ENCODE data around the gene HRAS. TPM values are rescaled to one million over a fixed set of nuclear protein-coding genes. Genes with fewer than 3 reads are reported as not detected.

HRAS gene
- total RNA-seq, 4 donors from 2014 or later, result 17.1 to 50.0 (median 37.6) TPM

DNA sequence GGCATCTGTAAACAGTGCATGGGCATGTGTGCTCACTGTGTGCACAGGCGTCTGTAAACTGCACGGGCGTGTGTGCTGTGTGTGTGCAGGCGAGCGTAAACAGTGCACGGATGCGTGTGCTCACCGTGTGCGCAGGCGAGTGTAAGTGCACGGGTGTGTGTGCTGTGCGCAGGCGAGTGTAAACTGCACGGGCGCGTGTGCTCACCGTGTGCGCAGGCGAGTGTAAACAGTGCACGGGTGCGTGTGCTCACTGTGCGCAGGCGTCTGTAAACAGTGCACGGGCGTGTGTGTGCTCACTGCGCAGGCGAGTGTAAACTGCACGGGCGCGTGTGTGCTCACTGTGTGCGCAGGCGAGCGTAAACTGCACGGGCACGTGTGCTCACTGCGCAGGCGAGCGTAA, 50.8 kb downstream of the HRAS start:
- ATAC-seq, result no peak
- Histone ChIP-seq H3K4me1 (no peaks in the 10 kb centered on the region), H3K27ac (no peak overlapping the region), H3K9me3 (no peaks in the 10 kb centered on the region), H3K36me3 (peaks cover 0 to 2% of the 10 kb centered on the region in 2 donors), H3K27me3 (no peaks in the 10 kb centered on the region), H3K4me3 (no peak overlapping the region)
- intact Hi-C loops (cut with DNase I; ENCODE audit: low total_unique reads), result no loop called here
- TF ChIP-seq, protein P1, sequence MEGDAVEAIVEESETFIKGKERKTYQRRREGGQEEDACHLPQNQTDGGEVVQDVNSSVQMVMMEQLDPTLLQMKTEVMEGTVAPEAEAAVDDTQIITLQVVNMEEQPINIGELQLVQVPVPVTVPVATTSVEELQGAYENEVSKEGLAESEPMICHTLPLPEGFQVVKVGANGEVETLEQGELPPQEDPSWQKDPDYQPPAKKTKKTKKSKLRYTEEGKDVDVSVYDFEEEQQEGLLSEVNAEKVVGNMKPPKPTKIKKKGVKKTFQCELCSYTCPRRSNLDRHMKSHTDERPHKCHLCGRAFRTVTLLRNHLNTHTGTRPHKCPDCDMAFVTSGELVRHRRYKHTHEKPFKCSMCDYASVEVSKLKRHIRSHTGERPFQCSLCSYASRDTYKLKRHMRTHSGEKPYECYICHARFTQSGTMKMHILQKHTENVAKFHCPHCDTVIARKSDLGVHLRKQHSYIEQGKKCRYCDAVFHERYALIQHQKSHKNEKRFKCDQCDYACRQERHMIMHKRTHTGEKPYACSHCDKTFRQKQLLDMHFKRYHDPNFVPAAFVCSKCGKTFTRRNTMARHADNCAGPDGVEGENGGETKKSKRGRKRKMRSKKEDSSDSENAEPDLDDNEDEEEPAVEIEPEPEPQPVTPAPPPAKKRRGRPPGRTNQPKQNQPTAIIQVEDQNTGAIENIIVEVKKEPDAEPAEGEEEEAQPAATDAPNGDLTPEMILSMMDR (IDR thresholded peaks at IDR 0.05 in 4 of 5, conservative IDR thresholded peaks at IDR 0.05 in 1 of 5), result no peak
- TF ChIP-seq POLR2A (IDR thresholded peaks at IDR 0.05), result no peak
- in situ Hi-C loops (cut with MboI; ENCODE audit: low sequenced_read_pairs in 4 of 4), result no loop called here
- no peak for DNase-seq

MicroRNAs encoded within 50 kb of the gene (microRNA counts, 767-probe panel; counts per million panel counts)
- 356 to 448 counts per million in 2 donors for microRNA hsa-miR-210

Small RNAs within 50 kb of the gene (microRNA-seq; reads per million reads assigned to microRNA genes)
- 25.6 to 28.4 reads per million in 2 donors for gene MIR210 (ENCODE audit: borderline replicate concordance in 2 of 2)

Other genes starting within 250 kb of the HRAS start
- gene PGGHG, start 246.4 kb downstream of the HRAS start, total RNA-seq, result 1 to 10 TPM in 3 of 4 donors, under 1 TPM in 1; 0.98 to 3.4 (median 2.7) TPM
- not detected for gene IFITM5, start 236.1 kb downstream of the HRAS start, total RNA-seq
- gene IFITM2, start 227.8 kb downstream of the HRAS start, total RNA-seq, result 10 to 100 TPM; 37.8 to 80.9 (median 44.9) TPM
- gene IFITM1, start 221.5 kb downstream of the HRAS start, total RNA-seq, result 100 to 1,000 TPM in 1 of 4 donors, 10 to 100 TPM in 3; 47.8 to 103 (median 80.5) TPM
- gene IFITM3, start 214.7 kb downstream of the HRAS start, total RNA-seq, result 10 to 100 TPM; 46.3 to 83.6 (median 63.2) TPM
- gene B4GALNT4, start 166.1 kb downstream of the HRAS start, total RNA-seq, result not detected
- gene PKP3, start 141.4 kb downstream of the HRAS start, total RNA-seq, result 1 to 10 TPM in 1 of 4 donors, under 1 TPM in 1, not detected in 2; 0.55 to 1.3 TPM
- 10 to 100 TPM in 3 of 4 donors, 1 to 10 TPM in 1; 4.2 to 21.6 (median 11.9) TPM for gene SIGIRR, start 120.6 kb downstream of the HRAS start, total RNA-seq
- gene ANO9, start 93.6 kb downstream of the HRAS start, total RNA-seq, result under 1 TPM in 2 of 4 donors, not detected in 2; 0.23 to 0.41 TPM
- 10 to 100 TPM; 21.7 to 31.5 (median 23.7) TPM for gene PTDSS2, start 85.3 kb downstream of the HRAS start, total RNA-seq
- gene RNH1, start 28.3 kb downstream of the HRAS start, total RNA-seq, result 100 to 1,000 TPM; 138 to 197 (median 159) TPM
- gene LRRC56, start 2.0 kb upstream of the HRAS start, total RNA-seq, result under 1 TPM in 2 of 4 donors, not detected in 2; 0.29 to 0.36 TPM
- 1 to 10 TPM in 1 of 4 donors, under 1 TPM in 1, not detected in 2; 0.13 to 1.5 TPM for gene LMNTD2, start 25.2 kb upstream of the HRAS start, total RNA-seq
- gene RASSF7, start 25.4 kb upstream of the HRAS start, total RNA-seq, result 1 to 10 TPM in 1 of 4 donors, under 1 TPM in 3; 0.56 to 2.4 (median 0.70) TPM
- 10 to 100 TPM in 3 of 4 donors, 1 to 10 TPM in 1; 9.2 to 22.6 (median 20.8) TPM for gene PHRF1, start 40.9 kb upstream of the HRAS start, total RNA-seq
- 10 to 100 TPM; 15.5 to 37.1 (median 26.3) TPM for gene IRF7, start 80.4 kb upstream of the HRAS start, total RNA-seq
- 1 to 10 TPM in 1 of 4 donors, under 1 TPM in 1, not detected in 2; 0.95 to 1.8 TPM for gene CDHR5, start 89.4 kb upstream of the HRAS start, total RNA-seq
- gene SCT, start 91.6 kb upstream of the HRAS start, total RNA-seq, result not detected
- not detected for gene DRD4, start 101.7 kb upstream of the HRAS start, total RNA-seq
- 10 to 100 TPM; 14.8 to 42.4 (median 25.2) TPM for gene DEAF1, start 159.6 kb upstream of the HRAS start, total RNA-seq
- 10 to 100 TPM in 3 of 4 donors, 1 to 10 TPM in 1; 3.2 to 22.3 (median 14.3) TPM for gene TMEM80, start 160.2 kb upstream of the HRAS start, total RNA-seq
- gene EPS8L2, start 170.7 kb upstream of the HRAS start, total RNA-seq, result 1 to 10 TPM in 3 of 4 donors, under 1 TPM in 1; 0.42 to 3.3 (median 1.8) TPM
- 100 to 1,000 TPM in 3 of 4 donors, 10 to 100 TPM in 1; 98.6 to 167 (median 153) TPM for gene TALDO1, start 211.9 kb upstream of the HRAS start, total RNA-seq
- gene GATD1, start 241.9 kb upstream of the HRAS start, total RNA-seq, result 10 to 100 TPM in 2 of 4 donors, 1 to 10 TPM in 2; 3.5 to 10.6 (median 9.4) TPM